ENCODE results near the gene AMY1C. TPM values are rescaled to one million over a fixed set of nuclear protein-coding genes. Genes with fewer than 3 reads are reported as not detected.

Gene AMY1C
- not detected in 2 replicates for total RNA-seq

DNA sequence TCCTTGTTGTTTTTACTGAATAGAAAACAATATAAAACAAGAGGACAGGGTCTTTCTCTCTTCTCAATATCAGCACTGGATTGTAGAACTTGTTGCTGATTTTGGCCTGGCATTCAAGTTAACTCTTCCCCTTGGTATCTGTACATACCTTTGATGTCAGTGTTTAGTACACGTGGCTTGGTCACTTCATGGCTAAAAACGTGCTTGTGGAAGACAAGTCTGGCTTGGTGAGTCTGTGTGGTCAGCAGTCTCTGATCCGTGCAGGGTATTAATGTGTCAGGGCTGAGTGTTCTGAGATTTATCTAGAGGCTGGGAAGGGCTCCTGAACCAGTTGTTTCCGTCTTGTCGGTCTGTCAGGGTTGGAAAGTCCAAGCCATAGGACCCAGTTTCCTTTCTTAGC is at the start of gene AMY1C:
Gene AMY1C, plus strand, starts transcription at position 301 of the 400 bp plus-strand sequence. CDS start 572 bp downstream, outside the sequence.

Other genes with a start within 250 kb of the AMY1C start
- 3.1 and 4.2 TPM in 2 replicates for gene RNPC3, start 224.2 kb upstream of the AMY1C start, total RNA-seq
- gene AMY2B, start 178.3 kb upstream of the AMY1C start, total RNA-seq: 1.5 and 10.7 TPM in 2 replicates
- gene AMY2A, start 132.5 kb upstream of the AMY1C start, total RNA-seq: not detected in 2 replicates
- gene AMY1A, start 94.1 kb upstream of the AMY1C start, total RNA-seq: not detected in 2 replicates
- not detected in 2 replicates for gene AMY1B, start 53.7 kb upstream of the AMY1C start, total RNA-seq

Measured in regular cardiac myocyte (primary cell).